Hindlimb muscle (tissue), 1 donor: ENCODE data around the gene CPXM1. TPM values are rescaled to one million over a fixed set of nuclear protein-coding genes. Genes with fewer than 3 reads are reported as not detected.

ENCODE experiments used
- DNase-seq: peaks from one replicate; pipeline ENCODE4 v3.0.0-alpha.2; 2013
- polyA plus RNA-seq: library from polyadenylated mRNA; unstranded; fragments of 120-200 nt; gene quantifications from one replicate; pipeline ENCODE4 v1.2.1, GENCODE V29; 2013; ENCODE audit not compliant: insufficient read length

CPXM1 gene
- polyA plus RNA-seq, 1 donor = 46.8 TPM

DNA sequence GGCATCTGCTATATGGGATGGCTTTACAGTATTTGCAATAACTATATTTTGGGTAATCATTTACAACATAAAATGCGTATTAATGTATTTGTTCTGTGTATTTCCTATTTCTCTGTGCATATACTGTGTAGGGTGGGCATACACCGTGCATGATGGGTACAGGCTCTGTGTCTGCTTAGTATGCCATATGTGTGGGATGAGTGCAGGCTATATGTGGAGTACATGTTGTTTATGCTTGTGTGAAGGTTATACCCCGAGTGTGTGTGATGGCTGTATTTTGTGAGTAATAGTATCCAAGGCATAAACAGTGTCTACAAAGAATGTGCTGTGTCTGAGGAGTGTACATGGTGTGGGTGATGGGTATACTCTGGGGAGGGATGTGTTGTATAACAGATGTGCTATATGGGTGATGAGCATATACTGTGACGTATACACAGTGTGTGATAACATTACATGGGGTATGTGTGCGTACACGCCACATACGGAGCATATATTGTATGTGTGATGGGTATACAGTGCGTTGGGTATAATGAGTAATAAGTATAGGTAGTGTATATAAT lies 52.7 kb downstream of the CPXM1 start:
- DNase-seq = no peak

DNA sequence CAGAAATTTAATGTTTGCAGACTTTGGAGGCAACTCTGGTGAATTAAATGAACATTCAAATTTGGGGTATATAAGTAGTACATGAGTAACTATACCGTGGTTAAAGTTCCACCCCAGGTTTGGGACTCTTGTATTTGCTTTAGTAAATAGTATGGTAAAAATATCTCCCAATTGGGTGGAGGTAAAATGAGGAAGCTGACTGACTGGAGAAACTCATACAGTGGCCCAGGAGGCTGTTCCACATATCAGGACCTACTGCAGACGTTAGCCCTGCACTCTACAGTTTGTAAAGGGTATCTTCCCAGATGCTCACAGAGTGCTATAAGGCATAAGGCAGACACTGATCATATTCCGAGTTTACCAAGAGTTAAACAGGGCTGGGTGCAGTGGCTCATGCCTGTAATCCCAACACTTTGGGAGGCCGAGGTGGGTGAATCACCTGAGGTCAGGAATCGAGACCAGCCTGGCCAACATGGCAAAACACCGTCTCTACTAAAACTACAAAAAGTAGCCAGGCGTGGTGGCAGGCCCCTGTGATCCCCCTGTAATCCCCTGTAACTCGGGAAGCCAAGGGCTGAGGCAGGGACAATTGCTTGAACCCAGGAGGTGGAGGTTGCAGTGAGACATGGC lies 53.7 kb downstream of the CPXM1 start:
- DNase-seq = no peak

DNA sequence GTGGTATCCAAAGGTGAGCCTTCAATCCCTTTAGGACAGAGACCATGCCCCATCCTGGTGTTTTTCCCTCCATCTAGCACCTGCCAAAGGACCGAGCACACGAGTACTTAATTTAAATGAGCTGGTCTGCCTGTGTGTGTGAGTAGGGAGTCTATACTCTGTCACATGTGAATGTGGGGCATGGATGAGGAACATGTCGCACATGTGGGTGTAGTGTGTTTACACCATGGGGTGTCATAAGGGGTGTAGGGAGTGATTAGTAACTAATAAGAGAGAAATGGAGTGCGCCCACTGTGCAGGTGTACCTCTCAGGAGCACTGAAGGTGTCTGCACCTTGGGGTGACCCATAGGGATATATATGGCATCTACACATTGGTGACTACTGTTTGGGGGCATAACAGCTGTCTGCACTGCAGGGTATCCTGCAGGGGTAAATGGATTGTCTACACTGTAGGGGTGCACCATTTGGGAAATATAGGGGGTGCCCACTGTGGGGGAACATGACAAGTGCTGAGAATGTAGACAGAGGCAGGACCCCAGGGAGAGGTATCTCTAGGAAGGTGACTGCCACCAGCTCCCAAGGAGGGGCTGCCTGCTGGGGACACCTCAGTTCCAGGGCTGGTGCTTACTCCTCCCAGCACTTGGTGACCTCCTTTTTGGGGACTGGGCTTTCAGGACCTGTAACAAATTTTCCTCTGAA lies 54.3 kb downstream of the CPXM1 start:
- DNase-seq = no peak

DNA sequence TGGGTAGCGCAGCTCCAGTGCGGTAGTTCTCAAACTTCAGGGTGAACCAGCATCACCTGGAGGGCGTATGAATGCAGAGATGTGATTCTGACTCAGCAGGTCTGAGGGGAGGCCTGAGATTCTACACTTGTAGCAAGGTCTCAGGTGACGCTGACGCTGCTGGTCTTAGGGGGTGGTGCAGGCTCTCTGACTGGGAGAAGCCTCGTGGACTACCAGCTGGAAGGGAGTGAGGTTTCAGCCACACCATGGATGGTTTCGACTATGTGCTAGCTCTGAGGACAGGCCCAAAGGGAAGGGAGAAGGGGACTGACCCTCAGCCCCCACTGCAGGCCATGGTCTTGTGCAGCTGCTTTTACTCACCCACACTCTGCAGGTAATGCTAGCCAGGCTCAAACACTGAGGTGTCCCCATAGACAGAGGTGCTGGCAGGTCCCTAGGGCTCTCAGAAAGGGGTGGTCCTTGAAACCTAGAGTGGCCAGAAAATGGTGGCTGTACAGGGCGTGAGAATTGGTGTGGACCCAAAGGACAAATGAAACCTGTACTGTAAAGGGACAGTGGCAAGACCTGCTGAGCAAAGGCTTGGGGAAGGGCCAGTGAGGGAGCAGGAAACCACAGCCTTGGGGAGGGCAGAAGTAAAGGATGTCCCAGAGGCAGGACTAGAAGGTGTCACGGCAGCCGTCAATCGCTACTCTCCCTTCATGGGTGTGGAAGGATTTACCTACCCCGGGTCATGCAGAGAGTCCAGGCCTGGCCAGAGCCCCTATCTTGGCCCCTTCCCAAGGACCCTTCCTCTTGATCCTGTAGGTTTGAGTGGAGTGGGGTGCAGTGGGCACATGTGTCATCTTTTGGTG lies 55.1 kb downstream of the CPXM1 start:
- DNase-seq = no peak

Other genes starting within 250 kb of the CPXM1 start
- gene NOP56, start 148.0 kb downstream of the CPXM1 start, polyA plus RNA-seq = 161 TPM
- gene IDH3B, start 136.4 kb downstream of the CPXM1 start, polyA plus RNA-seq = 105 TPM
- 6.9 TPM for gene EBF4, start 107.8 kb downstream of the CPXM1 start, polyA plus RNA-seq
- not detected for gene C20orf141, start 14.4 kb upstream of the CPXM1 start, polyA plus RNA-seq
- not detected for gene TMEM239, start 15.7 kb upstream of the CPXM1 start, polyA plus RNA-seq
- gene PCED1A, start 40.0 kb upstream of the CPXM1 start, polyA plus RNA-seq = 31.9 TPM
- 24.7 TPM for gene VPS16, start 40.1 kb upstream of the CPXM1 start, polyA plus RNA-seq
- gene PTPRA, start 72.9 kb upstream of the CPXM1 start, polyA plus RNA-seq = 41.9 TPM
- gene GNRH2, start 243.0 kb upstream of the CPXM1 start, polyA plus RNA-seq = 0.35 TPM
- 35.9 TPM for gene MRPS26, start 245.4 kb upstream of the CPXM1 start, polyA plus RNA-seq